ENCODE results near the gene LYPD3. TPM values are rescaled to one million over a fixed set of nuclear protein-coding genes. Genes with fewer than 3 reads are reported as not detected.

LYPD3 gene
- total and polyA plus RNA-seq, 2 experiments from 2014 or later: 4.6 to 13.2 TPM

DNA sequence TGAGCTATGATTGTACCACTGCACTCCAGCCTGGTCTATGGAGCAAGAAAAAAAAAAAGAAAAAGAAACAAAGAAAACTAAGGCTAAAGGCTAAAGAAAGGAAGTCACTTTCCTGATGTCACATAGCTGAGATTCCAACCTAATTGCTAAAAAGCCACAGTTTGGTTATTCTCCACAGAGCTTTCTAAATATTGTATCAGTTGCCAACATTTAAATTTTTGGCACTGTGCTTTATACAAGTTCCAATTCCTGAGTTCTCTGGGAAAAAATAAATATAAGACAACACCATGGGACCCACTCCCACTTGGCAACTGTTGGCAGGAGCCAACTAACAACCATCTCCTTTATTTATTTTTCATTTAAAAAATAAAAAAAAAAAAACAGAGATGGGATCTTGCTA is 11.2 kb upstream of the LYPD3 start:
- DNase-seq (ENCODE audit: low spot score): no peak
- Histone ChIP-seq H3K27me3 (no peaks in the 10 kb centered on the region), H3K36me3 (replicated peaks; ENCODE audit: insufficient read depth, low read depth) (no peaks in the 10 kb centered on the region), H3K4me1 (ENCODE audit: insufficient read depth) (no peaks in the 10 kb centered on the region), H3K9me2 (replicated peaks; ENCODE audit: insufficient read depth) (no peaks in the 10 kb centered on the region), H3K4me3 (no peak overlapping the region), H3K79me2 (no peaks in the 10 kb centered on the region), H2AFZ (no peak overlapping the region), H4K20me1 (ENCODE audit: insufficient read depth, poor library complexity, severe bottlenecking) (no peaks in the 10 kb centered on the region), H3K9me3 (ENCODE audit: low read depth) (no peaks in the 10 kb centered on the region), H3K4me2 (no peak overlapping the region), H3K27ac (no peak overlapping the region)
- TF ChIP-seq, protein P1, sequence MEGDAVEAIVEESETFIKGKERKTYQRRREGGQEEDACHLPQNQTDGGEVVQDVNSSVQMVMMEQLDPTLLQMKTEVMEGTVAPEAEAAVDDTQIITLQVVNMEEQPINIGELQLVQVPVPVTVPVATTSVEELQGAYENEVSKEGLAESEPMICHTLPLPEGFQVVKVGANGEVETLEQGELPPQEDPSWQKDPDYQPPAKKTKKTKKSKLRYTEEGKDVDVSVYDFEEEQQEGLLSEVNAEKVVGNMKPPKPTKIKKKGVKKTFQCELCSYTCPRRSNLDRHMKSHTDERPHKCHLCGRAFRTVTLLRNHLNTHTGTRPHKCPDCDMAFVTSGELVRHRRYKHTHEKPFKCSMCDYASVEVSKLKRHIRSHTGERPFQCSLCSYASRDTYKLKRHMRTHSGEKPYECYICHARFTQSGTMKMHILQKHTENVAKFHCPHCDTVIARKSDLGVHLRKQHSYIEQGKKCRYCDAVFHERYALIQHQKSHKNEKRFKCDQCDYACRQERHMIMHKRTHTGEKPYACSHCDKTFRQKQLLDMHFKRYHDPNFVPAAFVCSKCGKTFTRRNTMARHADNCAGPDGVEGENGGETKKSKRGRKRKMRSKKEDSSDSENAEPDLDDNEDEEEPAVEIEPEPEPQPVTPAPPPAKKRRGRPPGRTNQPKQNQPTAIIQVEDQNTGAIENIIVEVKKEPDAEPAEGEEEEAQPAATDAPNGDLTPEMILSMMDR (IDR thresholded peaks at IDR 0.05; ENCODE audit: poor library complexity): no peak
- TF ChIP-seq EZH2phosphoT487 (IDR thresholded peaks at IDR 0.05; ENCODE audit: low read depth, severe bottlenecking, unreplicated experiment) (no peak), EZH2 (IDR thresholded peaks at IDR 0.05; ENCODE audit: borderline replicate concordance) (no peak)

DNA sequence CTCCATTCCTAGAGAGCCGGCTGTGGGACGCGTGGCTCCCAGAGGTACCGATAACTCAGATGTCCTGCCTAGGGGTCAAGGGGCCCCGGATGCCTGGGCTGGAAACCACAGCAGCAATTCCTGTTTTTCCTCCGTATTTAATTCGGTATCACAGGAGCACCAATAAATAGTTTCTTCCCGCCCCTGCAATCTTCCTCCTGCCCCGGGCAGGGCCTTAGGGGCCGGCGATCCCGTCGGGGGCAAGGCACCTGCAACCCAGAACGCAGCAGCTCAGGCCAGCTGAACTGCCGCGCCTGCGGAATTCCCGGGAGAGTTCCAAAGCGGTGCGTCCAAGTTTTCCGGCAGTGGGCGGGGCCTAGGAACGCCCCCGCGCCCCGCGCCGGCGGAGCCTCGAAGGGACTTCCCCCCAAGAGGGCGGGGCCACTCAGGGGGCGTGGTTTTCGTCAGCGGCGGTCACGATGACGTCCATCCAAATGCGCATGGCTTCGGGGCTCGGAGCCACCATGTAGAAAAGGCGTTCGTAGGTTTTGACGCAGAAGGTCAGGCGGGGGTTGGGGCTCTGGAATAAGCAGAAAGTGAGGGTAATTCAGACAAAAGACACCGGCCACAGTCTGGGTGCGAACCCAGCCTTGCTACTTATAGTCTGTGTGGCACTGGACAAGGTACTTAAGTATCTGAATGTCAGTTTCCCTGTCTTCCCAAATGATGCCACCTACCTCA is 9.7 kb upstream of the LYPD3 start:
- Histone ChIP-seq H3K9me2 (replicated peaks; ENCODE audit: insufficient read depth) (no peaks in the 10 kb centered on the region), H3K79me2 (no peaks in the 10 kb centered on the region), H3K9me3 (ENCODE audit: low read depth) (no peaks in the 10 kb centered on the region), H3K4me1 (ENCODE audit: insufficient read depth) (no peaks in the 10 kb centered on the region), H3K36me3 (replicated peaks; ENCODE audit: insufficient read depth, low read depth) (no peaks in the 10 kb centered on the region), H3K4me2 (peak overlapping the region; percentile 73), H3K27me3 (no peaks in the 10 kb centered on the region), H4K20me1 (ENCODE audit: insufficient read depth, poor library complexity, severe bottlenecking) (no peaks in the 10 kb centered on the region), H3K4me3 (no peak overlapping the region), H2AFZ (peak overlapping the region; percentile 65), H3K27ac (peak overlapping the region; percentile 85)
- TF ChIP-seq, protein P1 (IDR thresholded peaks at IDR 0.05; ENCODE audit: poor library complexity): no peak
- TF ChIP-seq EZH2phosphoT487 (IDR thresholded peaks at IDR 0.05; ENCODE audit: low read depth, severe bottlenecking, unreplicated experiment): no peak
- no peak for TF ChIP-seq EZH2 (IDR thresholded peaks at IDR 0.05; ENCODE audit: borderline replicate concordance)
- WGBS (ENCODE audit: low lambda C conversion rate, missing lambda C conversion rate): 10% methylated on average over 46 of the region's 46 CpGs
- DNase-seq (ENCODE audit: low spot score): peak; percentile 97

DNA sequence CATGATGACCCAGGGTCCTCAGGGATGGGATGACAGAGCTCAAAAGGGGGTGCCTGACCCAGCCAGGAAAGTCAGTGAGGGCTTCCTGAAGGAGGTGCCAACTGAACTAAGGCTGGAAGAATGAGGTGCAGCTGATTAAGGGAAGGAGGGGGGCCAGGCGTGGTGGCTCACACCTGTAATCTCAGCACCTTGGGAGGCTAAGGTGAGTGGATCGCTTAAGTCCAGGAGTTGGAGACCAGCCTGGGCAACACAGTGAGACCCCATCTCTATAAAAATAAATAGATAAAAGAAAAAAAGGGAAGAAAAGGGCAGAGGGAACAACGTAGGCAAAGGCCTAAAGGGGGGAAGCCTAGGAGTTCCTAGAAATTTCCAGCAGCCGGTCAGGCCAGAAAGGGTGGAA is 9.1 kb upstream of the LYPD3 start:
- Histone ChIP-seq H4K20me1 (ENCODE audit: insufficient read depth, poor library complexity, severe bottlenecking) (no peaks in the 10 kb centered on the region), H3K9me3 (ENCODE audit: low read depth) (no peaks in the 10 kb centered on the region), H3K4me2 (peak overlapping the region; percentile 73), H3K79me2 (no peaks in the 10 kb centered on the region), H2AFZ (no peak overlapping the region), H3K4me3 (no peak overlapping the region), H3K4me1 (ENCODE audit: insufficient read depth) (no peaks in the 10 kb centered on the region), H3K27ac (peak overlapping the region; percentile 66), H3K36me3 (replicated peaks; ENCODE audit: insufficient read depth, low read depth) (no peaks in the 10 kb centered on the region), H3K27me3 (no peaks in the 10 kb centered on the region), H3K9me2 (replicated peaks; ENCODE audit: insufficient read depth) (no peaks in the 10 kb centered on the region)
- DNase-seq (ENCODE audit: low spot score): no peak
- no peak for TF ChIP-seq EZH2 (IDR thresholded peaks at IDR 0.05; ENCODE audit: borderline replicate concordance)
- TF ChIP-seq, protein P1 (IDR thresholded peaks at IDR 0.05; ENCODE audit: poor library complexity): no peak
- TF ChIP-seq EZH2phosphoT487 (IDR thresholded peaks at IDR 0.05; ENCODE audit: low read depth, severe bottlenecking, unreplicated experiment): no peak
- WGBS (ENCODE audit: low lambda C conversion rate, missing lambda C conversion rate): 93% methylated on average over 4 of the region's 4 CpGs

Measured in hepatocyte (in vitro differentiated cells).